Fibroblast of mammary gland (primary cell): ENCODE measurements around the gene WRAP73.

Source experiments
- DNase-seq: peaks from one replicate; pipeline ENCODE4 v3.0.0-alpha.2; 2010; ENCODE audit warnings: low read depth
- H3K4me3 ChIP-seq: 2 replicates; pipeline ENCODE4 v1.5.1; 2011; ENCODE audit warnings: low read depth, mild to moderate bottlenecking, low read length, moderate library complexity; ENCODE audit not compliant: control insufficient read depth
- CTCF ChIP-seq: conservative IDR thresholded peaks from 2 replicates; pipeline ENCODE4 v1.5.1; 2011; ENCODE audit warnings: low read depth, low read length, inconsistent platforms; ENCODE audit not compliant: control insufficient read depth, insufficient read depth

WRAP73 gene

DNA sequence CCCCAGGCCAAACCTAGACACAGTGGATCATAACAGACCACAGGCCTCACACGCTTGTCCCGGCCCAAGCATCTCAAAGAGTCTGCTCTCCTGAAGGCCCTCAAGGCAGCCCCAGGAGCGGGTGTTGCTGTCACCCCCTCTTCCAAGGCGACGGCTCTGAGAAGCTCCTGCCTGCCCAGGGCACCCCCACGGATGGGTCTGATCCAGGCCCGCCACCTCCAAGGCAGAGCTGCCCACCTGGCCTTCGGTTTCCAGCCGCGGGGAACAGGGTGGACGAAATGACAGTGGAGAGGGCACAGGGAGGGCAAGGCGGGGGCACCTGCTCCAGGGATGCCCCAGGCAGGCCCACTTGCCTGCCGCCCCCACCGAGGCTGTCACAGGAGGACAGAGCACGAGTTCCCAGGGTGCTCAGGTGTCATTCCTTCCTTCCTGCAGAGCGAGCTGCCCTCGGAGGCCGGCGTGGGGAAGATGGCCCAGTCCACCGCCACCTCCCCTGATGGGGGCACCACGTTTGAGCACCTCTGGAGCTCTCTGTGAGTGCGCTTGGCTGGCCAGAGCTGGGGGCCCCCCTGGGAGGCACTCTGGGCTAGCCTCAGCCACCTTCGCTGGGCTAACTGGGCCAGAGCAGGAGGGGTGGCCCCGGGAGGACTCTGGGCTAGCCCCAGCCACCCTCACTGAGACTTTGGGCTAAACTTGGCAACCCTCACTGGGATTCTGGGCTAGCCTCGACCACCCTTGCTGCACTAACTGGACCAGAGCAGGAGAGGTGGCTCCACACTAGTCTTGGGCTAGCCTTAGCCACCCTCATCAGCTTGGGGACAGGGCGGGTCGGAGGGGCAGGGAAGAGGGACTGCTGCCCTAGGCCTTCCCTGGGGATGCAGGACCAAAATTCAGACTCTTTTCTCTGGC is 32.2 kb upstream of the WRAP73 start:
- no peak for TF ChIP-seq CTCF
- DNase-seq, result no peak
- H3K4me3 ChIP-seq, result no peak overlapping the region

DNA sequence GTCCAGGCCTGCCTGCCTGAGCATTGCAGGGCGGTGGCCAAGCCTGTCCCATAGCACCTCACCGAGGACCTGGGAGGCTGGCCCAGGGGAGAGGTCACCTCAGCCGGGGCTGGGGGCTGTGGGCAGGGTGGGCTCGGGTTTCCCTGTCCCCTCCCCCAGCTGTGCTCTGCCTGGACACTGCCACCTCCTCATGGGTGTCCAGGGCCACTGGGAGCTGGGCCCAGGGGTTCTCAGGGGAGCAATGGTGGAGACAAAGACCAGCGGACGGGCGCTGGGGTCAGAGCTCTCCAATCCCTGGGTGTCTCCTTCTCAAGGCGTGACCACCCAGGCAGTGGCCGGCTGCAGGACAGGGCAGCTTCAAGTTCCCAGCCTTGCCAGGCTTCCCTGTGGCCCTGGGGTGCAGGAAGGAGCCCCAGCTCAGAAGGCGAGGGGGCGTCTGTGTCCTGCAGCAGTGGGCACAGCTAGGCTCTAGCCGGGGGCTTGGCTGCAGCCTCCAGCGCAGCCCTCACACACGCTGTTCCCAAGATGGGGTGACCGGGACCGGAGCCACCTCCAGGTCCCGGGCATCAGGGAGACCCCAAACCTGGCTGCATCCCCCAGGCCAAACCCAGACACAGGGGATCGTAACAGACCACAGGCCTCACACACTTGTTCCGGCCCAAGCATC is 31.5 kb upstream of the WRAP73 start:
- no peak for TF ChIP-seq CTCF
- no peak for DNase-seq
- no peak overlapping the region for H3K4me3 ChIP-seq

DNA sequence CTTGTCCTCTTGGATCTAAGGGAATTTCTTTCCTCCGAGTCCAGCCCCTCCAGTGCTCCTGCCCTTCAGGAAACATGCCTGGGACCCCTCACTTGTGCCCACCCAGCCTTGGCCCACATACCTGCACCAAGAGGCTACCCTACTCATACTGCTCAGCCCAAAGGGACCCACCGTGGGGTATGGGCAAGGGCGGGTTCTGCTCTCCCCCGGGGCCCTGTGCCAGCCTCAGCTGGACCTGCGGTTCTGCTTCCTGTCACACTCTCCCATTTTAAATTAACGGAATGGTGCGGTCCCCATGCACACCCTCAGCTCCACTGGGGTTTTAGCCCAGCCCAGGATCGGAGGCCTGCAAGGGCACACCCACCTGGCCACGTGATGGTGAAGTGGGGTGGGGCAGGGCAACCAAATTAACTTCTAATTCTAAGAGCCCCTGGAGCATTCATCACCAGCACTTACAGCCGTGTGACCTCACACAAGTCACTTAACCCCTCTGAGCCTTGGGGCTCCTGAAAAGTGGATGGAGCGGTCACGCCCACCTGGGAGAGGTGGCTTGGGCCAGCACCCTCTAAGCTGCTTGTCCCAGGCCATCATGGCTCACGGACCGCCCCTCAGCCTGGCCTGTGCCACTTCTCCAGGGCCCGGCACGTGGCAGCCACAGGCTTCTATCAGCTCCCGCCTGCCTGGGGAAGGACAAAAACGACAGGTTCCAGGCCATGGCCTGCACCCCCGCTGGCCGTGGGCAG is 30.8 kb upstream of the WRAP73 start:
- DNase-seq, result no peak
- TF ChIP-seq CTCF, result no peak

GRCh38 chr1:3679799-3680453 is 30.0 kb upstream of the WRAP73 start:
- DNase-seq, result no peak
- no peak for TF ChIP-seq CTCF
- H3K4me3 ChIP-seq, result no peak overlapping the region

More for the DNA sequence above, 30.8 kb upstream of the WRAP73 start:
- no peak overlapping the region for H3K4me3 ChIP-seq

DNA sequence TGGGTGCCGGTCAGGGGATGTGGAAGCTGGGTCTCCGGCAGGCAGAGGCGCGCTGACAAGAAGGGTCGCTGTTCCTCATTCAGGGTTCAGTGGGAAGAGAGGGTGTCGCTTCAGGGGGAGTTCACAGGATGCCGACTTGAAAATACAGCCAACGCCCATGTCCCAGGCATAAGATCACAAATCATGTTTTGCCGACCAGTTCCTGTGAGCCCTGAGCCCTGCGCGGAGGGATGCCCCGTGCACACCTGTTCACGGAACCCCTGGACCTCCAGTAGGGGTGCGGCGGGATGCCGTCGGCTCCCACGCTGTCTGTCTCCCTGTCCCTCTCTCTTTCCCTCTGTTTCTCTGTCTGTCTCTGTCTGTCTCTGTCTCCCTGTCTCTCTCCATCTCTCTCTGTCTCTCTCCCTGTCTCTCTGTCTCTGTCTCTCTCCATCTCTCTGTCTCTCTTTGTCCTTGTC is 29.2 kb upstream of the WRAP73 start:
- H3K4me3 ChIP-seq, result no peak overlapping the region
- no peak for DNase-seq
- no peak for TF ChIP-seq CTCF
